Measurements from ENCODE around the gene DOP1B. TPM values are rescaled to one million over a fixed set of nuclear protein-coding genes. Genes with fewer than 3 reads are reported as not detected.
A peak's percentile ranks its signal among the peaks of the same experiment; 100 is the strongest.

The DOP1B gene
- total RNA-seq, 4 donors from 2014 or later = 6.9 to 17.7 (median 15.1) TPM

DNA sequence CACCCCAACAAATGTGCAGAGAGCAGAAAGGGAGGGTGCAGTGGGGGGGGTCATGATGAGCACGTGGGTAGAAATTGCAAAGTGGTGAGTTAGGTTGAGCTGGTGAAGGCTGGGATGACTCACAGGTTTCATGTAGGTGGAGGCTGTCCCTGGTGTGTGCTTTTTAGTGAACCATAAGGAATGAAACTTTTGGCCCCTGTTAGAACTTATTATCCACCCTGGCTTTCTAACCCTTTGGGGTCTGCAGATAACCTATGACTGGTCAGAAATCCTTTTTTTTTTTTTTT lies 46.9 kb downstream of the DOP1B start:
- TF ChIP-seq, protein P1, sequence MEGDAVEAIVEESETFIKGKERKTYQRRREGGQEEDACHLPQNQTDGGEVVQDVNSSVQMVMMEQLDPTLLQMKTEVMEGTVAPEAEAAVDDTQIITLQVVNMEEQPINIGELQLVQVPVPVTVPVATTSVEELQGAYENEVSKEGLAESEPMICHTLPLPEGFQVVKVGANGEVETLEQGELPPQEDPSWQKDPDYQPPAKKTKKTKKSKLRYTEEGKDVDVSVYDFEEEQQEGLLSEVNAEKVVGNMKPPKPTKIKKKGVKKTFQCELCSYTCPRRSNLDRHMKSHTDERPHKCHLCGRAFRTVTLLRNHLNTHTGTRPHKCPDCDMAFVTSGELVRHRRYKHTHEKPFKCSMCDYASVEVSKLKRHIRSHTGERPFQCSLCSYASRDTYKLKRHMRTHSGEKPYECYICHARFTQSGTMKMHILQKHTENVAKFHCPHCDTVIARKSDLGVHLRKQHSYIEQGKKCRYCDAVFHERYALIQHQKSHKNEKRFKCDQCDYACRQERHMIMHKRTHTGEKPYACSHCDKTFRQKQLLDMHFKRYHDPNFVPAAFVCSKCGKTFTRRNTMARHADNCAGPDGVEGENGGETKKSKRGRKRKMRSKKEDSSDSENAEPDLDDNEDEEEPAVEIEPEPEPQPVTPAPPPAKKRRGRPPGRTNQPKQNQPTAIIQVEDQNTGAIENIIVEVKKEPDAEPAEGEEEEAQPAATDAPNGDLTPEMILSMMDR (IDR thresholded peaks at IDR 0.05) = no peak
- ATAC-seq (ENCODE audit: low FRiP score) = peak; percentile 94
- DNase-seq (ENCODE audit: low spot score) = no peak

DNA sequence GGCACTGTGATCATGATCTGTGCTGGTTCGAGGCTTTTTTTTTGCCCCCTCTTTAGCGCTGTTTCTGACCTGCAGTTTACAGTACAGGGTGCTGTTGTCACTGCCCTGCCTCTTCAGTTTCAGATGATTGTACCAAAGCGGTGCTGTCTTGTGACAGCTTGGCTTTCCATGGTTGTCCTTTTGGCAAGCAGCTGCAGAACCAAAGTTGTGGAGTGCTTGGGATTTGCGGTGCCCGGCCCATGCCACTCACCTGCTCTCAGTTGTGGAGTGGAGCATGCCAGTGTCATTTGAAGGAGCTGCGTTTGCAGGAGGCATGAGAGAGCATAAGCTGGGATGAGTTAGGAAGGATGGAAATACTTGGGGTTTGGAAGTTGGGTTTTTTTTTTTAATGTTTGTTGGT lies 48.4 kb downstream of the DOP1B start:
- ATAC-seq (ENCODE audit: low FRiP score) (no peak), DNase-seq (ENCODE audit: low spot score) (no peak)
- TF ChIP-seq, protein P1 (IDR thresholded peaks at IDR 0.05) = no peak

DNA sequence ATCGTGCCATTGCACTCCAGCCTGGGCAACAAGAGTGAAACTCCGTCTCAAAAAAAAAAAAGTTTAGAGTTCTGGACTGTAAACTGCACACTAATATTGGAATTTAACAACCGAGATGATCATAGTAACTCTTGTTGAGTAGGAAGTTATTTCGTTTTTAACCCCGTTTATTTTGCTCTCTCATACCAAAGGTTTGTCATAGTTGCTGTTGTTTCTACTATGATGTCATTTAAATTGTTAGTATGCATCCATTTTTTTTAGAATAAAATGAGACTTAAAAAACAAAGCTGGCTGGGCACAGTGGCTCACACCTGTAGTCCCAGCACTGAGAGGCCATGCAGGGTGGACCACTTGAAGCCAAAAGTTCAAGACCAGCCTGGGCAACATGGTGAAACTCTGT lies 49.3 kb downstream of the DOP1B start:
- ATAC-seq (ENCODE audit: low FRiP score) = no peak
- DNase-seq (ENCODE audit: low spot score) = no peak
- TF ChIP-seq, protein P1 (IDR thresholded peaks at IDR 0.05) = no peak

Other genes starting within 250 kb of the DOP1B start
- 10 to 100 TPM; 12.6 to 22.7 (median 16.8) TPM for gene SETD4, start 96.3 kb upstream of the DOP1B start, total RNA-seq
- 100 to 1,000 TPM in 2 of 4 donors, 10 to 100 TPM in 2; 73.1 to 158 (median 93.3) TPM for gene CBR1, start 86.8 kb upstream of the DOP1B start, total RNA-seq
- 10 to 100 TPM; 15.4 to 32.0 (median 18.4) TPM for gene CBR3, start 21.7 kb upstream of the DOP1B start, total RNA-seq
- 10 to 100 TPM; 26.8 to 43.2 (median 34.1) TPM for gene MORC3, start 163.4 kb downstream of the DOP1B start, total RNA-seq
- gene CHAF1B, start 228.6 kb downstream of the DOP1B start, total RNA-seq = 1 to 10 TPM in 2 of 4 donors, under 1 TPM in 2; 0.75 to 1.3 (median 1.0) TPM